ENCODE data around the gene SNX2.
"Not testable (repeated sequence)": the region's sequence is repeated elsewhere in the genome, so short reads cannot be mapped to it uniquely, and the experiment has no call there.

The SNX2 gene

DNA sequence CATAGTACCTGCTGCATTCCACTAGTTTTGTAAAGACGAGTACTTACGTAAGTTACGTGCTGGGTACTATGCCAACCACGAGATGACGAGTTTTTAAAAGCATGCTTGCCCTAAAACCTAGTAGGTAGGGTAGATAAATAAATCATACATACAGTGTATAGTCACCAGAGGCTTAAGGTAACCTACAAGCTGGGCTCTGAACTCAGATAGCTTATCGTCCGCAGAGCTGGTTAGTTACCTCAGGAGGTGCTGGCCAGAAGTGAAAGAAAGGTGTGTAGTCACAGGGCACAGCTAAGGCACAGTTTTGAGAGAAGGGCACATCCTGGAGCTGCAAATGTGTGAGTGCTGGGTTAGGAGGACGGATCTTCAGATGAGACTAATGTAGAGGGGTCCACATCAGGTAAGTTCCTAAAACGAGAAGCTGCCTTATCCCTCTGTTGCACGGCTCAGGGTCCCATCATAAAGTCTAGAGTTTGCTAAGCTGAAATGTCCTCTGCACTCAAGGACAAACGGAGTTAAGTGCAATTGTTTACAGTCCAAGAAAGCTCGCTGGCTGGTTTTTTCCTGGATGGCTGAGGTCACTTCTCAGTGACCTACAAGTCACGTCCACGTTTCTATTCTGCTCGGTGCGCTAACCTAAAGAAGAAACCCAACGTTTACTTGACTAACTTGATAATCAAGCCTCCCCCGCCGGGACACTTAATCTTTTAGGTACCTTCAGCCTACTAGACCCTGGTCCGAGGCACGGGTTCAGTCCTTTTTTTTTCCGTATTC lies 69.4 kb downstream of the SNX2 start:
- no peak for DNase-seq (ENCODE audit: low read depth)

DNA sequence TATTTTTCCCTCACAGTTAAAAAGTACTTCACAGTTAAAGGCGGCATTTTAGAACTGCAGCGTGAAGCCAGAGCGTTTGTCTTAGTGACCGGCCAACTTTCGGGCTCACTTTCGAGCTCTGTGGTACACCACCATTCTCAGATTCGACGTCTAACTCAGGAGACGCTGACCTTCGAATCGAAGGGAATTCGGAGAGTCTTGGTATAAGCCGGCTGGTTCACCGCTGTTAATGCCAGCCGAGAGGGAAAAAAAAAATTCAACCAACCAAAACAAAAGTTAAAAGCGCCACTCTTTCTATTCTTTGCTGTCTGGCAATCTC lies 70.0 kb downstream of the SNX2 start:
- DNase-seq (ENCODE audit: low read depth) = no peak

DNA sequence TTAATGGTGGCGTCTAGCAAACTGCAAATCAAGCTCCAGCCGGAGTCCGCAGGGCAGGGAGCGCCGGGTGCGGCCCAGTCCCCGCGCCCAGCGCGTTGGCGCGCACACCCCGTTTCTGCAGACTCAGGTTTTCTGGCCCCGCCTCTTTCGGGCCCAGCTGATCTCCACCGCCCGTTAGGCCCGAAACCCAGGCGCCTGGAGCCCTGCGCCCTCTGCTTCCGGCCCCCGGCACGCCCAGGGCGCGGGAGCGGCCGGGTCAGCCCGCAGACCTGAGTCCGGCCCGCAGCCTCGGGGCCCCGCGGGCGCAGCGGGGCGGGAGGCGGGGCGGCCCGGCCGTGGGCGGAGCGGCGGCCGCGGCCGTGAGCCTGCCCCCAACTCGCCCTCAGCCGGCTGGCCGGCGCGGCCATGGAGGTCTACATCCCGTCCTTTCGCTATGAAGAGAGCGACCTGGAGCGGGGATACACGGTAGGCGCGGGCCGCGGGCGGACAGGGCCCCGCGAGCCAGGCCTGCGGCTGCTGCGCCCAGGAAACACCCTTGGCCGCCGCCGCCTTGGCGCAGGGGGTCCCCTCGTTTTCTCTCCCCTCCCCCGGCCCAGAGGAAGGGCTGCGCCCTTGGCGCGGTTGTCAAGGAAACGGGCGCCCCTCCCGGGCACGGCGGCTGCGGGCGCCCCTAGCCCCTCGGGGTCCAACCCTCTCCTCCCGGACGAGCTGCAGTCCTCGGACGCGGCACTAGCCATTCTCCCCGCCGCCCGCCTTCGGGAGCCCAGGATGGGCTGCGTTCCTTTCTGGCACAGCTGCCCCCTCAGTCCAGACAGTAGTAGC lies 70.6 kb downstream of the SNX2 start, which contains the start of gene SNX24:
Gene SNX24, plus strand, starts transcription at position 385 of the 822 bp plus-strand sequence. Its CDS starts 21 bp downstream, at position 406.
- DNase-seq (ENCODE audit: low read depth) = peak; percentile 74

DNA sequence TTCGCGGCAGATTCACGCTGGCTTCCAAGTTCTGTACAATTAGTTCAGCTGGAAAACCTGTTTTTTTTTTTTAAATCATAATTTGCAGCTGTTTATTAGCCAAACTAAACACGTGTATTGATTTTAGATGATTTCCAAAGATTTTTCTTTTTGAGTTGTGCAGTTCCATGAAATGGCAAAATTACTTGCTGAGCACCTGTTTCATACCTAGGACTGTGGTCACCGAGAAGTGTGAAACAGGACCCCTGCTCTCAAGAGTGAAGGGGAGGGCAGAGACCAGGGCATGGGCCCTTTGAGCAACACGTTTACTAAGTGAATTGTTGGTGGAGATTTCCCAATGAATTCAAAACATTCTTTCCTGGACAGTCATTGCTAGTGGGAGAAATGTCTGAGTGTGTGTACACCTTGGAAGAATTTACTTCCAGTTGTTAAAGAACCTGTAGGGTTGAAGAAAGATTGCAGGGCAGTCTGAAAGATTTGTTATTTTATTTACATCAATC lies 71.2 kb downstream of the SNX2 start:
- DNase-seq (ENCODE audit: low read depth) = peak; percentile 74

DNA sequence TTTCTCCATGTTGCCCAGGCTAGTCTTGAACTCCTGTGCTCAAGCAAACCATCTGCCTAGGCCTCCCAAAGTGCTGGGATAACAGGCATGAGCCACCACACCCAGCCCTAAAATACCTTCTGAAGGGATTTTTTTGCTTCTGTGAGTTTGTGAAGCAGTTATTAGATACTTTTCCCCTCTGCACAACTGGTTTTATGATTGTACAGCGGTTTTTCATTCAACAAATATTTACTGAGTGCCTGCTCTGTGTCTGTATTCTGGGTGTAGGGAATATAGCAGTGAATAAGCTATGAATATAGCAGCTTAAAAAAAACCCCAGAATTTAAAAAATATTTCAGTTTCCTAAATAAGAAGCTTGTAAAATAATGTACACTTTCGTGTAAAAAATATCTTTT lies 72.8 kb downstream of the SNX2 start:
- no peak for DNase-seq (ENCODE audit: low read depth)

DNA sequence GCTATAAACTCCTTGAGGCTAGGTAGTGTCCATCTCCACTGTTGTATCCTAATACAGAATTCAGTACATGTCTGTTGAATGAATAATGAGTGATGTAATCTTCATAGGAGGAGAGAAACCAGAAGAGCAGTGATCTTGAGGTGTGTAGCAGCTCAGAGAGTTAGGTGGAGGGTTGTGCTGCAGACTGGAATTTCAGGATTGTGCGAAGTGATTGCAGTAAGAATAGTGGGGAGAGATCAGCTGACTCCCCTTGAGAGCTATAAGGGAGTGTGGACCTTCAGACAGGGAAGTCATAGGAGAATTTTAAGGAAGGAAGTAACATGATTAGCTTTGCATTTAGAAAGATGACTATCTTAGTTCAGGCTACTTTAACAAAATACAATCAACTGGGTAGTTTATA lies 74.9 kb downstream of the SNX2 start:
- DNase-seq (ENCODE audit: low read depth) = peak; percentile 42

DNA sequence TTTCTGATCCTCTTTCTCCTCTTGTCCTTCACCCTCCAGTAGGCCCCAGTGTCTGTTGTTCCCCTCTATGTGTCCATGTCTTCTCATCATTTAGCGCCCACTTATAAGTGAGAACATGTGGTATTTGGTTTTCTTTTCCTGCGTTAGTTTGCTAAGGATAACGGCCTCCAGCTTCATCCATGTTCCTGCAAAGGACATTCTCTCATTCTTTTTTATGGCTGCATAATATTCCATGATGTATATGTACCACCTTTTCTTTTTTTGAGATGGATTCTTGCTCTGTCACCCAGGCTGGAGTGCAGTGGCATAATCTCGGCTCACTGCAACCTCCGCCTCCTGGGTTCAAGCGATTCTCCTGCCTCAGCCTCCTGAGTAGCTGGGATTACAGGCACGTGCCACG lies 82.7 kb downstream of the SNX2 start:
- DNase-seq (ENCODE audit: low read depth) = not testable (repeated sequence)

DNA sequence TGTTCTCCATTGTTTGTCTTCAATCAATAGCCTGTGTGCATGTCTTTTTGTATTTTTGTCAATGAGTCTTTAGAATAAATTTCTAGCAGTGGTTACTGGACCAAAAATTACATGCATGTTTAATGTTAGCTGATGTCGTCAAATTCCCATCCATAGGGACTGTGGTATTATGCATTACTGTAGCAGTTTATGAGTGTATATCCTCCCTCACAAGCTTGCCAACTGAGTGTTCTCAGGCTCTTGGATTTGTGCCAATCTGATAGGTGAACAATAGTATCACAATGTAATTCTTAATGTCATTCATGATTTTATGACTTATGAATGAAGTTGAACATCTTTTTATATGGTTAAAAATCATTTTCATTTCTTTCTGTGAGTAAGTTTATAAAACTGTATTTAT lies 83.6 kb downstream of the SNX2 start:
- peak; percentile 32 for DNase-seq (ENCODE audit: low read depth)

DNA sequence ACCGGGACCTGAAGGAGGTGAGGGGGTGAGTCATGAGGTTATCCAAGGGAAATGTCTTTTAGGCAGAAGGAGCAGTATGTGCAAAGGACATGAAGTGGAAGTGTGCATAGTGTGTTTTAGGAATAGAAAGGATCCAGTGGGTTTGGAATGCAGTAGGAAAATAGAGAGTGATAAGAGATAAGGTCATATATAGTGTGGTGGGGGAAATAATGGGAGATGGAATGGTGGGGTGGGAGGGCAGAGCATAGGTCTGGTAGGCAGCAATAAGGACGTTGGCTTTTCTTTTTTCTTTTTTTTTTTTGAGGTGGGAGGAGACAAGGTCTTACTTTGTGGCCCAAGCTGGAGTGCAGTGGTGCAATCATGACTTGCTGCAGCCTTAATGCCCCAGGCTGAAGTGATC lies 88.4 kb downstream of the SNX2 start:
- DNase-seq (ENCODE audit: low read depth) = no peak

DNA sequence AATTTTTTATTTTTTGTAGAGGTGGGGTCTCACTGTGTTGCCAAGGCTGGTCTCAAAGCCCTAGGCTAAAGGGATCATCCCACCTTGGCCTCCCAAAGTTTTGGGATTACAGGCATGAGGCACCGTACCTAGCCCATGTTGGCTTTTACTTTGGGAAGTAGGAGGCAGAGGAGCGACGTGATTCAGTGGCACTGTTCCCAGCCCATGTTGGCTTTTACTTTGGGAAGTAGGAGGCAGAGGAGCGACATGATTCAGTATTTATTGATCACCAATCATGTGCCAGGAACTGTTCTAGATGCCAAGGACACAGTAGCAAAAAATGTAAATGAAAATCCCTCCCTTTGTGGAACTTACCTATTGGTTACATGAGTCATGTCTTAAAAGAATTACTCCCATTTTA lies 88.8 kb downstream of the SNX2 start:
- no peak for DNase-seq (ENCODE audit: low read depth)

DNA sequence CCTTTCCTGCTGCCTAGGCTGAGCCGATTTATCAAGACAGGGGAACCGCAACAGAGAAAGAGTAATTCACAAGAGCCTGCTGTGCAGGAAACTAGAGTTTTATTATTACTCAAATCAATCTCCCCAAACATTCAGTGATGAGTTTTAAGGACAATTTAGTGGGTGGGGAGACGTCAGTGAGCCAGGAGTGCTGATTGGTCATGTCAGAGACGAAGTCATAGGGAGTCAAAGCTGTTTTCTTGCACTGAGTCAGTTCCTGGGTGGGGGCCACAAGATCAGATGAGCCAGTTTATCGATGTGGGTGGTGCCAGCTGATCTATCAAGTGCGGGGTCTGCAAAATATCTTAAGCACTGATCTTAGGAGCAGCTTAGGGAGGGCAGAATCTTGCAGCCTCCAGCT lies 89.5 kb downstream of the SNX2 start:
- no peak for DNase-seq (ENCODE audit: low read depth)

DNA sequence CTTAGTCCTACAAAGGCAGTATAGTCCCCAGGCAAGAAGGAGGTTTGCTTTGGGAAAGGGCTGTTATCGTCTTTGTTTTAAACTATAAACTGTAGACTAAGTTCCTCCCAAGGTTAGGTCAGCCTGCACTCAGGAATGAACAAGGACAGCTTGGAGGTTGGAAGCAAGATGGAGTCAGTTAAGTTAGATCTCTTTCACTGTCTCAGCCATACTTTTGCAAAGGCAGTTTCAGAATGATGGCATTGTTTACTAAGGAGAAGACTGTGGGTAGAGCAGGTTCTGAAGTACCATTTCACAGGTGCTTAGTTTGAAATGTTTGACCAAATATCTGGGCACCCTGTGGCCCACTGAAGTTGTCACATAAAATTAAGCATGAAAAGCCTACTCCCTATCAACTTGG lies 90.0 kb downstream of the SNX2 start:
- DNase-seq (ENCODE audit: low read depth) = no peak

DNA sequence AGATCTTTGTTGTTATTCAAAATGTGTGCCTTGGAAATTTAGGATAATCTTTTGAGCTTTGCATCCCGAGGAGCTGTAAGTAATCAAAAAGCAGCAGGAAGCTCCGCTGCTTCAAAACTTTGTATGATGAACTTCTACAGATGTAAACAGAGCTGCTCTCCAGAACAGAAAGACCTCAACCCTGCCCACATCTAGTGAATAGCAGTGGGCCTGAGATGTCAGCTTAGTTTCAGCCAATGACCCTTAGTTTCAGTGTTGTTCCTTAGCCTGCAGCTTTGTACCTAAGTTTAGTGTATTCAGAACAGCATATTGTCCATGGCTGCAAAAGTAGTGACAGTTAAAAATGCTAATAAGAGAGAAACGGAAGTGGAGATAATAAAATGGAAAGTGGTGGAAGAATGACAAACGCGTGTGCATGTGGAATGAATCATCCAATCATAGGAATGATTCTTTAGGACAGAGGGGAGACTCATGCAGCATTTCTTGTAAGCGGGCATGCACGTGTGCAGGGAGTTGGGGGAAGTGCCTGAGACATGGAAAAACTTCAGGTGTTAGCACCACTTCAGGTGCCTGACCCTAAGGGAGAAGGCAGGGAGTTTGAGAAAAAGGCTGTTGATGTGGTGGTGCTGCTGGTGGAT lies 95.5 kb downstream of the SNX2 start:
- peak; percentile 82 for DNase-seq (ENCODE audit: low read depth)

DNA sequence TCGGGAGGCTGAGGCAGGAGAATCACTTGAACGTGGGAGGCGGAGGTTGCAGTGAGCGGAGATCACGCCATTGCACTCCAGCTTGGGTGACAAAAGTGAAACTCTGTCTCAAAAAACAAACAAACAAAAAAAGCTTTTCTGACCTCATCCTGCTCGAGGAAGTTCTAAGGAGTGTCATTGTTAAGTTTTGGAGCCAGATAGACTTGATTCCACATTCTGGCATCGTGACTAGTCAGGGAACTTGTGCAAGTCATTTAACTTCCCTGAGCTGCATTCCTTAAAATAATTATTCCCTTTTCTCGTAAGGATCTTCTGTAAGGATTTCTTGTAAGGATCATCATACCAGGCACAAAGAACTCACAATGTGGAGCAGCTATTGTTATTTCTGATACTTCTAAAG lies 96.8 kb downstream of the SNX2 start:
- peak; percentile 73 for DNase-seq (ENCODE audit: low read depth)

DNA sequence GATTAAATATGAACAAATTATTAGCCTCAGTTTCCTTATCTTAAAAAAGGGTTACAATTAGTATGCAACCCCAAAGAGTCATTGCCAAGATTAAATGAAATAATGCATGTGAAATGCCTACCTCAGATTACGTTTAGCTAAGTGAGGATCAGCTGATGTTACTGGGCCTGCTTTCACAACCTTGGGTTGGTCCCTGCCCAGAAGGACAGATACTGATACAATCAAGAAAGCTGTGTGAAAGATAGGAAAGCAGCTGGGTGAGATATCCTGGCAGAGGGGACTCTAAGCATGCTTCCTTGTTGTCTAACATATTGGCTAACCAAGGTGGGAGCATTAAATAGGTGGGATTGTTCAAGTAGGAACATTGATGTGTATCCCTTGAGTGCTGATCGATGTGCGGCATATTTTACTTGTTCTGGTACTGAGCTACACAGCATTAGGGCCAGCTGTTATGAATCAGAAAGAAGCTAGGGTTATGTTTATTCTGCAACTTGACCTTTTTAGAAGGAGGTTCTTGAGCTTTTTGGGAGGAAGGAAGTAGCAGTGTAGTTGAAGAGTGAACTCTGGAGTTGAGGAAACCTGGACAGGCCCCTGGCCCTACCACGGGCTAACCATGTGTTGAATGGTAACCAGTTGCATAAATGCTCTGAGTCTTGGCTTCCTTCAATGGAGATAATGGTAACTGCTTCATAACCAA lies 99.4 kb downstream of the SNX2 start:
- DNase-seq (ENCODE audit: low read depth) = no peak

DNA sequence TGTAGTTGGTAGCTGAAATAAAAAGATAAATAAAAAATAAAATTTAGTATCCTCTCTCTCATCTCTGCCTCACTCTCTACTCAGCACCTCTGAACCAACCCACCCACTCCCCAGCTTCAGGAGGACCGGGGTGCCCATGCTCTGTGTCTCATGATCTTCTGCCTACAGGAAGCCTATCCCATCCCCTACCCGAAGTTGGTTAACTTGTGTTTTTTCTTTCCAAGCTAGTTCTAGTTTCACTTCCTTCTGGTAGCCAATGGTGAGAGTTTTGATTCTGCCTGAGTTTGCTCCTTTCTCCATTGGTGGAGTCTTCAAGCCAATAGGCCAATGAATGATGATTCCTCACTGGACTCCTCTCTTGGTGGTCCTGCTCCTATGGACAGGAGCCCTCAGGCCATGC lies 102.6 kb downstream of the SNX2 start:
- DNase-seq (ENCODE audit: low read depth) = no peak

DNA sequence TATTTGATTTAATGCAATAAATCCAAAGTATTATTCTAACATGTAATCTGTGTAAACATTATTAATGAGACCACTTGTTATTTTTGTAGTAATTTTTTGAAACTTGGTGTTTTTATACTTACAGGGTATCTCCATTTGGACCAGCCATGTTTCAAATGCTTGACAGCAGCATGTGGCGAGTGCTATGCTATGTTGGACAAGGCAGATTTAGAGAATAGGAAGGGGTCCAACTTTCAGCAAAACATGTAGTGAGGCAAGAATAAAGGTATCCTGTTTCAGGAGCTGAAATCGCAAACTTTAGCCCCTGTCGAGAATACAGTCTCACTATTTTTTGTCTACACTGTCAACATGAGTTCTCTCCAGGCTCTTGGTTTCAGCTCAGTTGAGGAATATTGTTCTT lies 104.2 kb downstream of the SNX2 start:
- no peak for DNase-seq (ENCODE audit: low read depth)
